K562 (cell line): ENCODE measurements around the gene LRRC8E.

Source experiments
- MTA1 ChIP-seq: fragments of 450-650 bp; IDR thresholded peaks from 2 replicates; pipeline ENCODE4 v1.6.1; 2017; ENCODE audit warnings: borderline replicate concordance
- ZNF274 ChIP-seq: IDR thresholded peaks from 2 replicates; pipeline ENCODE4 v1.6.1; 2011; ENCODE audit warnings: low read depth, mild to moderate bottlenecking, low read length, moderate library complexity, borderline replicate concordance
- TF ChIP-seq, protein P1 (sequence below): sonication (generic); formaldehyde crosslinking; IDR thresholded peaks from 2 replicates; pipeline ENCODE4 v1.8.1; 2023; ENCODE audit warnings: mild to moderate bottlenecking, missing genetic modification reagents
- TF ChIP-seq, protein P2 (sequence below), 3 experiments: IDR thresholded peaks in 2 of 3; conservative IDR thresholded peaks in 1 of 3; 2 replicates each; pipeline ENCODE4 v1.5.1; 2011 to 2012; ENCODE audit warnings: low read length in 3 of 3, mild to moderate bottlenecking in 3 of 3, control low read depth in 2 of 3, improper control_type of control experiment in 1 of 3, inconsistent platforms in 1 of 3, low read depth in 1 of 3, mixed read lengths in 1 of 3, moderate library complexity in 1 of 3; ENCODE audit not compliant: insufficient read depth in 2 of 3

DNA sequence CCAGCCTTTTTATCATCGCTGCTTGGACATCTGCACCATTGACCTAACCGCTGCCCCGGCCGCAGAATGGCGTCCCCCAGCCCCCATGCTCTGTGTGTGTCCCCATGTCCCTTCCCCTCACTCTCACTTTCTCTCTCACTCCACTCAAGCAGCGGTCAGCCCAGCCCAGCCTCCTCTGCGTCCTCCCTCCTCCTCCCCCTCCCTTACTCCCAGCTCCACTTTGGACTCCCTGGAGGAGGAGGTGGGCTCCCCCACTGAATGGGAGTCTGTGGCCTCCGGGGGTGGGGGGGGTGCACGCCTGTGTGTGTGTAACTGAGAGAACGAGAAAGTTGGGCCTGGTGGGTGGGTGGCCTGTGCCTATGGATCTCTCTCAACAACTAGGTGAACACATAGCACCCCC lies 17.5 kb downstream of the LRRC8E start:
- TF ChIP-seq, protein P1, sequence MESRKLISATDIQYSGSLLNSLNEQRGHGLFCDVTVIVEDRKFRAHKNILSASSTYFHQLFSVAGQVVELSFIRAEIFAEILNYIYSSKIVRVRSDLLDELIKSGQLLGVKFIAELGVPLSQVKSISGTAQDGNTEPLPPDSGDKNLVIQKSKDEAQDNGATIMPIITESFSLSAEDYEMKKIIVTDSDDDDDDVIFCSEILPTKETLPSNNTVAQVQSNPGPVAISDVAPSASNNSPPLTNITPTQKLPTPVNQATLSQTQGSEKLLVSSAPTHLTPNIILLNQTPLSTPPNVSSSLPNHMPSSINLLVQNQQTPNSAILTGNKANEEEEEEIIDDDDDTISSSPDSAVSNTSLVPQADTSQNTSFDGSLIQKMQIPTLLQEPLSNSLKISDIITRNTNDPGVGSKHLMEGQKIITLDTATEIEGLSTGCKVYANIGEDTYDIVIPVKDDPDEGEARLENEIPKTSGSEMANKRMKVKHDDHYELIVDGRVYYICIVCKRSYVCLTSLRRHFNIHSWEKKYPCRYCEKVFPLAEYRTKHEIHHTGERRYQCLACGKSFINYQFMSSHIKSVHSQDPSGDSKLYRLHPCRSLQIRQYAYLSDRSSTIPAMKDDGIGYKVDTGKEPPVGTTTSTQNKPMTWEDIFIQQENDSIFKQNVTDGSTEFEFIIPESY (CRISPR knock-in tag), result no peak
- TF ChIP-seq MTA1 (no peak), ZNF274 (no peak)
- TF ChIP-seq, protein P2, sequence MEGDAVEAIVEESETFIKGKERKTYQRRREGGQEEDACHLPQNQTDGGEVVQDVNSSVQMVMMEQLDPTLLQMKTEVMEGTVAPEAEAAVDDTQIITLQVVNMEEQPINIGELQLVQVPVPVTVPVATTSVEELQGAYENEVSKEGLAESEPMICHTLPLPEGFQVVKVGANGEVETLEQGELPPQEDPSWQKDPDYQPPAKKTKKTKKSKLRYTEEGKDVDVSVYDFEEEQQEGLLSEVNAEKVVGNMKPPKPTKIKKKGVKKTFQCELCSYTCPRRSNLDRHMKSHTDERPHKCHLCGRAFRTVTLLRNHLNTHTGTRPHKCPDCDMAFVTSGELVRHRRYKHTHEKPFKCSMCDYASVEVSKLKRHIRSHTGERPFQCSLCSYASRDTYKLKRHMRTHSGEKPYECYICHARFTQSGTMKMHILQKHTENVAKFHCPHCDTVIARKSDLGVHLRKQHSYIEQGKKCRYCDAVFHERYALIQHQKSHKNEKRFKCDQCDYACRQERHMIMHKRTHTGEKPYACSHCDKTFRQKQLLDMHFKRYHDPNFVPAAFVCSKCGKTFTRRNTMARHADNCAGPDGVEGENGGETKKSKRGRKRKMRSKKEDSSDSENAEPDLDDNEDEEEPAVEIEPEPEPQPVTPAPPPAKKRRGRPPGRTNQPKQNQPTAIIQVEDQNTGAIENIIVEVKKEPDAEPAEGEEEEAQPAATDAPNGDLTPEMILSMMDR (IDR thresholded peaks at IDR 0.05 in 2 of 3, conservative IDR thresholded peaks at IDR 0.05 in 1 of 3; ENCODE audit: insufficient read depth in 2 of 3, low read depth in 1 of 3, low read length in 3 of 3), result no peak
